ENCODE data around the gene VPS35L. TPM values are rescaled to one million over a fixed set of nuclear protein-coding genes. Genes with fewer than 3 reads are reported as not detected.

The VPS35L gene
- total RNA-seq, 1 experiment from 2014 or later, result 51.1 TPM

- ChIA-PET POLR2A (ENCODE audit: low non-redundant PET) (no interaction called here), CTCF (interaction anchor here (0.6 kb wide), 1 partner anchor 10 kb away, joined by 4 read pairs; no protein-coding TSS in a partner anchor)
- H3K27ac ChIP-seq (ENCODE audit: low read depth, low read length, poor library complexity, severe bottlenecking), result no peak overlapping the region
- H3K36me3 ChIP-seq (ENCODE audit: insufficient read depth, low read length, poor library complexity, severe bottlenecking), result peaks cover 3% of the 10 kb centered on the region
- TF ChIP-seq CTCF (conservative IDR thresholded peaks at IDR 0.05; ENCODE audit: low read depth, low read length), result no peak
- no peak for TF ChIP-seq EZH2 (IDR thresholded peaks at IDR 0.05; ENCODE audit: borderline replicate concordance, low read depth, low read length, poor library complexity, severe bottlenecking)
- no peak for DNase-seq (ENCODE audit: low spot score)
- H3K9me3 ChIP-seq (ENCODE audit: low read depth, low read length, poor library complexity, severe bottlenecking), result no peaks in the 10 kb centered on the region
- intact Hi-C loops (cut with micrococcal nuclease; ENCODE audit: unreplicated experiment), result no loop called here
- no peaks in the 10 kb centered on the region for H3K4me1 ChIP-seq (ENCODE audit: insufficient read depth, low read length, poor library complexity, severe bottlenecking)
- no TSS peak for BruUV-seq (replicated peaks)
- H3K27me3 ChIP-seq (replicated peaks; ENCODE audit: insufficient read depth, low read depth, low read length, poor library complexity), result no peaks in the 10 kb centered on the region
- no peak overlapping the region for H3K4me3 ChIP-seq (ENCODE audit: low read depth, low read length, poor library complexity, severe bottlenecking)
Observed at GRCh38 chr16:19589771-19590302, 34.3 kb downstream of the VPS35L start.

- no TSS peak for BruUV-seq (replicated peaks)
- Histone ChIP-seq H3K9me3 (ENCODE audit: low read depth, low read length, poor library complexity, severe bottlenecking) (no peaks in the 10 kb centered on the region), H3K4me1 (ENCODE audit: insufficient read depth, low read length, poor library complexity, severe bottlenecking) (no peaks in the 10 kb centered on the region), H3K36me3 (ENCODE audit: insufficient read depth, low read length, poor library complexity, severe bottlenecking) (peaks cover 3% of the 10 kb centered on the region), H3K27me3 (replicated peaks; ENCODE audit: insufficient read depth, low read depth, low read length, poor library complexity) (no peaks in the 10 kb centered on the region), H3K27ac (ENCODE audit: low read depth, low read length, poor library complexity, severe bottlenecking) (no peak overlapping the region), H3K4me3 (ENCODE audit: low read depth, low read length, poor library complexity, severe bottlenecking) (no peak overlapping the region)
- TF ChIP-seq EZH2 (IDR thresholded peaks at IDR 0.05; ENCODE audit: borderline replicate concordance, low read depth, low read length, poor library complexity, severe bottlenecking) (no peak), CTCF (conservative IDR thresholded peaks at IDR 0.05; ENCODE audit: low read depth, low read length) (no peak)
- DNase-seq (ENCODE audit: low spot score), result no peak
- ChIA-PET POLR2A (ENCODE audit: low non-redundant PET) (no interaction called here), CTCF (interaction anchor here (1.3 kb wide), 1 partner anchor 11 kb away, joined by 5 read pairs; no protein-coding TSS in a partner anchor)
- intact Hi-C loops (cut with micrococcal nuclease; ENCODE audit: unreplicated experiment), result no loop called here
Observed at GRCh38 chr16:19595043-19595767, 39.7 kb downstream of the VPS35L start.

- Histone ChIP-seq H3K4me3 (ENCODE audit: low read depth, low read length, poor library complexity, severe bottlenecking) (no peak overlapping the region), H3K36me3 (ENCODE audit: insufficient read depth, low read length, poor library complexity, severe bottlenecking) (no peaks in the 10 kb centered on the region), H3K4me1 (ENCODE audit: insufficient read depth, low read length, poor library complexity, severe bottlenecking) (no peaks in the 10 kb centered on the region), H3K27ac (ENCODE audit: low read depth, low read length, poor library complexity, severe bottlenecking) (no peak overlapping the region), H3K9me3 (ENCODE audit: low read depth, low read length, poor library complexity, severe bottlenecking) (no peaks in the 10 kb centered on the region), H3K27me3 (replicated peaks; ENCODE audit: insufficient read depth, low read depth, low read length, poor library complexity) (no peaks in the 10 kb centered on the region)
- no TSS peak for BruUV-seq (replicated peaks)
- TF ChIP-seq EZH2 (IDR thresholded peaks at IDR 0.05; ENCODE audit: borderline replicate concordance, low read depth, low read length, poor library complexity, severe bottlenecking) (no peak), CTCF (conservative IDR thresholded peaks at IDR 0.05; ENCODE audit: low read depth, low read length) (no peak)
- DNase-seq (ENCODE audit: low spot score), result no peak
- ChIA-PET CTCF (interaction anchor here (0.6 to 0.7 kb wide), 2 partner anchors 9 to 308 kb away, joined by 3 to 4 read pairs; no protein-coding TSS in a partner anchor), POLR2A (ENCODE audit: low non-redundant PET) (interaction anchor here (0.6 to 0.7 kb wide), 2 partner anchors 310 to 702 kb away, joined by 4 to 5 read pairs; no protein-coding TSS in a partner anchor)
- intact Hi-C loops (cut with micrococcal nuclease; ENCODE audit: unreplicated experiment), result no loop called here
Observed at GRCh38 chr16:19598805-19599510, 43.5 kb downstream of the VPS35L start.

Data from A673 (cell line).